GM18907 (cell line): Measurements from ENCODE around the gene AOAH.
"Not testable (repeated sequence)": the region's sequence is repeated elsewhere in the genome, so short reads cannot be mapped to it uniquely, and the experiment has no call there.

Source experiments
- ATAC-seq: cut with Tn5 transposase; IDR thresholded peaks from one replicate; pipeline ENCODE4 v1.9.1; 2021; ENCODE audit warnings: mild to moderate bottlenecking, moderate library complexity; ENCODE audit not compliant: unreplicated experiment

Gene AOAH

GRCh38 chr7:36659172-36659516 lies 65.2 kb downstream of the AOAH start:
- no peak for ATAC-seq

DNA sequence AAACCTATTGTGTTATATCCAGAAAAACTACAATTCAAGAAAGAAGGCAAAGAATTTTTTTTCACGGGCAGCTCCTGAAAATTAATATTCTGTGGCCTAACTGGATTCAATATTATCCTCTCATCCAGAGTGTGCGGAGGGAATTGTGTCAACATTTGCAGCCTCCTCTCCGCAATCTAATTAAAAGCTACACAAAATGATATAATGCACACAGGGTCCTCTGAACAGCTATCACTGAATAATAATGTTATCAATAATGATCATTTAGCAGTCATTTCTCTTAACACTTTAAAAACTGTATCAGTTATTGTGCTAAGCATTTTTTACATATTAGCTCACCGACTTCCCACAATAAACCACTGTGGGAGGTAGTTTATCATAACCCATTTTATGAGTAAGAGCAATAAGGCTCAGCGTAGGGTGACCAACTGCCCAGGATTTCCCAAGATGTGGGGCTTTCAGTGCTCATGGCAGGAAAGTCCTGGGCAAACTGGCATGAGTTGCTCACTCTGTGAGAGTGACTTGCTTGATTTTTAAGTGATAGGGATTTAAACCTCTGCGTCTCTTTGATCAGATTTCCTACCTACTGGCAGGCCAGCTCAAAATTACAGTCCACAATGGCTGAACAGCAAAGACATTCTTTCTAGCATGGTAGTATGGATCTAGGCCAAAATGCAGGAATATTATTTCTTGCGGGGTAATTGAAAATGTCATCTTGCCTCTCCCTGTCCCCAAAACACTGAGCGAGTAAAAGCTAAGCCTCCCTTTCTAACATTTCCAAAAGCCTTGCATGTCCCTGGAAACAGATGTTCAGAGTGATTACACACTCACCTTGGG lies 65.7 kb downstream of the AOAH start:
- ATAC-seq = no peak

DNA sequence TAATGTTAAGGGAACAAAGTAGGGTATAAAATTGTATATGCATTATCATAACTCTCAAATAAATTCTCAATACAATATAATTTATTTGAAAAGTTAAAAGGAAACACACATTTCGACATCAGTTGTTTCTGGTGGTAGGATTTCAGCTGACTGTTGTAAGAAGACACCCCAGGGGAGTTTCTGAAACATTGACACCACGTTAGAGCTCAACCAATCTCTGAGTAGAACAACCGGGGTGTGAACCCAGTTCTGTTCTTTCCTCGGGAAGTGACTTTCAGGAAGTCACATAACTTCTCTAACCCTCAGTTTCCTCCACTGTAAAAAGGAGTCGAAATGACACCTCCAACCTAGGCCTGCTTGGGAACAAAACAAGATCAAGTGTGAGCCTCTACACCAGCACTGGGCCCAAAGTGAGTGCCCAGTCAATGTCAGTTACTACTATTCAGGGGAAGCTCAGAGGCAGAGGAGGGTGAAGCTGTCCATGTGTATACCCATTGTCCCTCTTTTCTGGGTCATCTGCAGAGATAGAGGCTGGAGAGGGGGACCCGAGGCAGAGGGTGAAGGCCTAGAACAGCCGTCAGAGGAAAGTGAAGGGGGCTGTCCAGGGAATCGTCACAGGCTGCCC lies 67.1 kb downstream of the AOAH start:
- no peak for ATAC-seq

DNA sequence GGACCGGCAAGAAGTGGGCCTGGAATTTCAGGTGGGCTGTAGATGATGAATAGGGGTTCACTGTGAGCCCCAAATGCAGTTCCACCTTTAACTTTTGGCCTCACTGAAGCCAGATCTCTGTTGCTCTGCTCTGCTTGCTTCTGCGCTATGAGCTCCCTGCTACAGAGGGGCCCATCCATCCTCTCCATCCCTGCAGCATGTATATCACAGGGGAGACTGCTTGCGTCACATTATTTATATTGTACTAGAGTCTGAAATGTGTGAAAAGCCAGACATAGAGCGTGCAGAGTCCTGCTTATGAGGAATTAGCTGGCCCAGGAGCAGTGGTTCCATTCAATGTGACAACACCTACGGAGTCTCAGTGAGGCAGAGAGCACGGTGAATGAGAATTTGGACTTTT lies 69.9 kb downstream of the AOAH start:
- ATAC-seq = no peak

DNA sequence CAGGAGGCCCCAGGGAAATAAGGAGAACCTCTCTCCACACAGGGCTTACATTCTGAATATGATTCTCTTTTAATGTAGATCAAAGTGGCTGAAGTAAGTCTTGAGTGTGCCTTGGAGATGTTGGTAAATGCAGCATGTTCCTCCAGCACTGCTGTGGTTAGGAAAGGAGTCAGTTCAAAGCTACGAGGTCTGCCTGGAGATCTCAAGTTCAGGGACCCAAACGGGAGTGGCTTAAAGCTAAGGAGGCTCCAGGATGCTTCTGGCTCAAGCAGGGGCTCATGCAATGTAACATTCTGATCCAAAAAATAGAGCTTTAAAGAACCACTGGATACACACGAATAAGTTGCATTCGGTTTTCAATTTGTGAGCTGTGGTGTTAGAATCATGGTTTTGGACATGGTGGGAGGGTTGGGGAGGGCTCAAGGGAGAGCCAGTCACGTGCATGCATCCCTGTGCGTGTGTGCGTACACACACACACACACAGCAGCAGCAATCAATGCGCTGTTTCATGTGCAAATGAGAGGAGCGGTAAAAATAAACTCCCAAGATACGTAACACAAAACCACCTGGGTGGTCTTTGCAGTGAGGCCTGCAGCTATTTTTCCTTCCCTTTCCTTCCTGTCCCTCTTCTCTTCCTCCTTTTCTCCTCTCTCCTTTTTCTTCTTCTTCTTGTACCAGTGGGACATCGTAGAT lies 70.5 kb downstream of the AOAH start:
- ATAC-seq = no peak

DNA sequence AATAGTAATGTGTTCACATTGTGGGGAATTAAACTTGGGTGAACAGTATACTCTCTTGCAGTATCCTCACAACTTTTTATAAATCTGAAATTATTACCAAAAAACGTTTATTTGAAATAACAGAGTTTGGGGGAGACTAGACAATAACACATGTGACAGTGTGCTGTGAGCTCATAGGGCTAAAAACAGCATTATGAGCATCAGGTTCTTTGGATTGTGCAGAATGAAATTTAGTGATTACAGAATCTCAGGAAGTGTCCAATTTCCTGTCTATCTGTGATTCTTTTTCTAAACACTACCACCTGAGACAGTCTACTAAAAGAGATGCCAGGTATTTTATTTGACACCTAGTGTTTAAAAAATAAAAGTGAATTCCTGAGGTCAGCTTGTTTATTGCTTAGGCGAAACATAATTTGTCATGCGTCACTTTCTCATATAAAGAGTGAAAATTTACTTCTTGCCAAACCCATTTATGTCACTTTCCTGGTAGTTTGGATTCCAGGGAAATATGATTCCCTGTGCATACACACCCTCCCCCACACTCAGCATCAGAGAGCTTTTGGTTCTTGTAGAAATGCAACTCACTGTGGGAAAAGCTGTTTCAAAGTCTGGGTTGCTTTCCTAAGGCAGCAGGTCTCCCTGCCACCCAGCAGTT lies 71.2 kb downstream of the AOAH start:
- no peak for ATAC-seq

DNA sequence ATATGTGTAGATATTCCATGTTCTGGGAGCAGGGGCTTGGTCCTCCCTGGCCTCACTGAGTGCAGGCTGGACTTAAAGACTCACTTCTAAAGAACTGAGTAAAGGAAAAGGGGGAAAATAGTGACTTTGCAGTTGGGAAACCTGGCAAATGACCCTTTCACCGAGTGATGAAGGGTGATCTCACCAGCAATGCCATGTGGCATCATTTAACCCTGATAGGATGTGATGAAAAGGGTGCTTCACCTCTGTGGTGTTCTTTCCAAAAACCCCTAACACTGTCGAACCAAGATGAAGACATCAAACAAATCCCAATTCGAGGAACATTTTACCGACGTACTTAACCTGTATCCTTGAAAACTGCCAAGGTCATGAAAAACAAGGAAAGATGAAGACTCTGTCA lies 71.9 kb downstream of the AOAH start:
- ATAC-seq = no peak

GRCh38 chr7:36651404-36651803 lies 72.9 kb downstream of the AOAH start:
- no peak for ATAC-seq

GRCh38 chr7:36650766-36651312 lies 73.5 kb downstream of the AOAH start:
- ATAC-seq = no peak

- no peak for ATAC-seq
These were observed 74.0 kb downstream of the AOAH start for GRCh38 chr7:36650320-36650719.

DNA sequence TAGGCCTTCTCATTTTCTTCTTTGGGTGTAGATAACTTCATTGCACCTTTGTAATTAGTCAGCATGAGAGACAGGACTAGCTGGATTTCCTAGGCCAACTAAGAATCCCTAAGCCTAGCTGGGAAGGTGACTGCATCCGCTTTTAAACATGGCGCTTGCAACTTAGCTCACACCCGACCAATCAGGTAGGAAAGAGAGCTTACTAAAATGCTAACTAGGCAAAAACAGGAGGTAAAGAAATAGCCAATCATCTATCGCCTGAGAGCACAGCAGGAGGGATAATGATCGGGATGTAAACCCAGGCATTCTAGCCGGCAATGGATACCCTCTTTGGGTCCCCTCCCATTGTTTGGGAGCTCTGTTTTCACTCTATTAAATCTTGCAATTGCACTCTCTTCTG lies 75.0 kb downstream of the AOAH start:
- ATAC-seq = not testable (repeated sequence)

DNA sequence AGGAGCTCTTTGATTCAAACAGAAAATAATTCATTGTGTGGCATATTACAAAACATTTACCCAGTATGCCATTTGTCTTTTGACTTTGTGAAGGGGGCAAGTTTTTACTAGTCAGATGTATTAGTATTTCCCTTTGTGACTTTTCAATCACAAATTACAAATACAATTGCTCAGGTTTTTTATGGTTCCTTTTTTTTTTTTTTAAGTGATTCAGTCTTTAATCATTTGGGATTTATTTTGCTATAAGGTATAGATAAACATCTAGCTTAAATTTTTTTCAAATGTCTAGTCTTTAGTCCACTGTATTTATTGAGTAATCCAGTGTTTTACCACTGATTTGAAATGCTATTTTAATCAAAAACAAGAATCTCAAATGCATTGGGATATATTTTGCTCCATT lies 75.9 kb downstream of the AOAH start:
- no peak for ATAC-seq

DNA sequence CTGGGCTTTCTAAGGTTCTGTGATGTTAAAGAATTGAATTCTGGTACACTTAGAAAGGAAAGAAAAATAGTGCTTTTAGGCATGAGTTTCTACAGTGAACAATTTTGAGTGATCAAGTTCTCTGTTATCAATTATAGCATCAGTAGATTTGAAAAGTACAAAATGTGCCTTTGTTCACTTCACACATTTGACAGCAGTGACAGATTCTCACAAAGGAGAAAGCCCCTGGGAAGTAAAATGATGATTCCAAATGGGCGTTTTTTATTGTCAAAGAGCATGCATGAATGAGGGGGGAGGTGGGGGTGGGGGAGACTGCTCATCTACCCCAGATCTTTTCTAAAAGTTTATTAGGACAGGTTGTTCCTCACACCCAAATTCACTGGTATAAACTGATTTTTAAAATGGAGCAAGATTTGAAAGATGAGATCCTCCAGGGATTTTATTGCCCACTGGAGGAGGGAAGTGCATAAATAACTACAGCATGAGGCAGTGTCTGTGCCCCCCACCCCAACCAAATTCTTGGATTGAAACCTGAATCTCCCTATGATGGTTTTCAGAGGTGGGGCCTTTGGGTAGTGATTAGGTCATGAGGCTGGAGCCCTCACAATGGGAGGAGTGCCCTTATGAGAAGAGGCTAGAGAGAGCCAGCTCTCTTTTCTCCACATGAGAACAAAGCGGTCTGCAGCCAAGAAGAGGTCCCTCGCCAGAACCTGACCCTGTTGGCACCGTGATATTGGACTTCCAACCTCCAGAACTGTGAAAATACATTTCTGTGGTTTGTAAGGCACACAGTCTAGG lies 79.5 kb downstream of the AOAH start:
- ATAC-seq = no peak

DNA sequence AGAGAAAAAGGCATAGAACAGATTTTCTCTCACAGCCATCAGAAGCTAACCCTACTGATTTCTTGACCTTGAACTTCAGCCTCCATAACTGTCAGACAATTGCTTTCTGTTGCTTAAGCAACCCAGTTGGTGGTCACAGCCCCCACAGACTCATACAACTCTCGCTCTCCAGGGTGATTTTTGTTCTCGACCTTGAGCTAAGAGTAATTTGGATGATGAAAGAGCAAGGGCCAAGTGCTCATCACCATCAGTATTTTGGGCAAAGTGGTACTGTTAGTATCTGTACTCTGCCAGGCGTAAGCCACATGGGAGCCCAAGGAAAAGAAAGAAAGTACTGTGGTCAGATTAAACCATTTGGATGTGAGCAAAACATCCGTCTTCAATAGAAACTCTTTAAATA lies 81.9 kb downstream of the AOAH start:
- ATAC-seq = no peak

- no peak for ATAC-seq
These were observed 82.3 kb downstream of the AOAH start for GRCh38 chr7:36642010-36642409.

GRCh38 chr7:36640682-36641081 lies 83.6 kb downstream of the AOAH start:
- no peak for ATAC-seq

- ATAC-seq = no peak
These were observed 84.5 kb downstream of the AOAH start for GRCh38 chr7:36639826-36640225.

DNA sequence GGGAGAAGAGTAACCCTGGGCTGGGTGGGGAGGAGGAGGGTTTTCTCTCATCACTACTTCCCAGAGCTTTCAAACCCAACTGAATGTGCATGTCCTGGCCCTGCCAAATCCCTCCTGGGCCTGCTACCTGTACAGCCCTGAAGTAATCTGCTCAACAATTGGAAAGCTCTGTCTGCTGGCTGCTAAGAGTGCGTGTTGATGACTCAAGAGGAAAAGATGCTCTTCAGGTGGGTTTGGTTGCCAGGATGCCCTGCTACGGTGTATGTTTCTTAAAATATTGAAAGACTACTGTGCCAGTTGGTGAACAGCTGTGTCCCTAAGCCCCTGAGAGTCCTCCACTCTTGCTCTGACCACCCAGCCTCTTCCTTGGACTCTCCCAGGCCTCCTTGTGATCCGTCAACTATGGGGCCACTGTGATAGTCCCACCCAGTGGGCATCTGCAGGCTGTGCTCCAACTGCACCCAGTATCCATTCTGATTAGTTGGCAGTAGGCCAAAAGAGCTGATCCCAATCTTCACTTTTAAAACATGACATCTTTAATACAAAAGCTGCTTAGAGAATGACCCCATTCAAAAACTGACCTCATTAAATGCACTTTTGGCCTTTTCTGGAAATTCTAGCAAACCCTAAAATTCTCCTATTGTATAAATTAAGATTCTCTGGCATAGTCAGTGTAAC lies 85.6 kb downstream of the AOAH start:
- no peak for ATAC-seq

DNA sequence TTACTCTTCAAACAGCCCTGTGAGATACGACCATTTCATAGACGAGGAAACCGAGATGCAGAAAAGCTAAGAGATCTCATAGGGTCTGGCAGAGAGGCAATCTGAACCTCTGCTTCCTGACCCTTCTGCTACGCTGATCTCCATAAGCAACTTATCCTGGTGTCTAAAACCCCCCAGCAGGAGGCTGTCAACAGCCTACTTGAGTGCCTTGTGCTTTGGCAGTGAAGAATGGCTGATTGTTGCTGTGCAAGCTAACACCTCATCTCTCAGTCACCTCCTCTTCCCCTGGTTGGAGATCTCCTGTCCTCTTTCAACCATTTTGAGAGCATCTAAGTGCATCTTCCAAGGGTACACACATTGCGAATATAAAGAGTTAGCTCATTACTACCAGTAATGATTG lies 86.2 kb downstream of the AOAH start:
- no peak for ATAC-seq

GRCh38 chr7:36637417-36637816 lies 86.9 kb downstream of the AOAH start:
- ATAC-seq = no peak
